Fibroblast of gingiva (primary cell): ENCODE results near the gene TREML2.
"Not testable (repeated sequence)": the region's sequence is repeated elsewhere in the genome, so short reads cannot be mapped to it uniquely, and the experiment has no call there.

Experiments used
- DNase-seq: peaks from one replicate; pipeline ENCODE4 v3.0.0-alpha.2; 2011; ENCODE audit warnings: low read depth

Gene TREML2

DNA sequence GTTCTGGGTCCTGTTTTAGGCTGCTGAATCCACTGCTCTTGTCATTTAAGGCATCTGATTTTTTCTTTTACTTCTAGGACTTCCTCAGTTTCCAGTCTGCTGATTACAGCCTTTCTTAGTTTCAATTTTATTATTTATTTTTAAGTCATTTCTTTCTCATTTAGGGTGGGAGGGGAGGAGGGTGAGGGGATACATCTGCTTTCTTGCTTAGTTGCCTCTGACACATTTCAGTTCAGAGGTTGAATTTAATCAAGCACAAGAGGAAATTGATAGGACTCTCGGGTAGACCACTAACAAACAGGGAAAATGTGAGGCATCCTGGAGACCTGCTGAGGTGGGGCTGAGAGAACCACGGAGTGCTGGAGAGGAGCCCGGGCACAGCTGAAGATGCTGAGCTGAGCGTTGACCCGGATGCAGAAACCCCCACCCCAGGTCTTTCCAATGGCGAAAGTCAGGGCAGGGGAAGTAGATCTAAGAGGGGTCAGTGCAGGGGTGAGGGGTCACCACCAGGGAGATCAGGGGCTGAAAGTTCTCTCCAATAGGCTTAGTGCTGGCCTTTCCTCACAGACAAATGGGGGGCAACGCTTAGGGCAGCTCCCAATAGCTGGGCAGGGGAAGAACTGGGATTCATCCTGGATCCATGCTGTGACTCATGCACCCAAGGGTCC lies 7.6 kb upstream of the TREML2 start:
- no peak for DNase-seq

DNA sequence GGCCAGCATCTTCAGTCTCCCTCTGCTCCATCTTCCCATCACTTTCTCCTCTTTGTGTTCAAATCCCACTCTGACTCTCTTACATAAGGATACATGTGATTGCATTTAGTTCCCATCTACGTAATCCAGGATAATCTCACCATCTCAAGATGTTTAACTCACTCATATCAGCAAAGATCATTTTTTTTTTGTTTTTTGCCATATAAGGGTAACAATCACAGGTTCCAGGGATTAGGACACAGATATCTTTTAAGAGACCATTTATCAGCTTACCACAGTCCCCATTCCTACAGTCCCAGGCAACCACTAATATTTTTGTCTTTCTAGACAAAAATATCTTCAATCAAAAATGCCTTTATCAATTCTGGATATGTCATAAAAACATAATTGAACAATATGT lies 3.2 kb upstream of the TREML2 start:
- DNase-seq, result no peak

DNA sequence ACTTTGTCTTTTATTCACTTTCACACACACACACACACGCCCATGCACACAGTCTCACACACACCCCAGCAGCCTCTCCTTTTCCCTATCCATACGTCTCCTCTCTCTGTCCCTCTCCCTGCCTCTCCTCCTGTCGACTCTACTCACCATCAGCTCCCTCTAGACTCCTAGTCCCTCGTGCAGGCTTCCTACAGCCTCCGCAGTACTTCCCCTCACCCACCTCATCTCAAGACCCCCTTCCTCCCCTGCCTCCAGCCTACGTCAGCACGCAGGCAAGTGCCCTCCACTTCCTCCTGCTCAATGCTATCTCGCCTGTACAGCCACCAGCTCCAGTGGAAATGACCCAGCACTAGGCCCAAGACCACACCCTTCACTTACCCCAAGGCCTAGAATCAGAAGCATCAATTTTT lies 820 bp upstream of the TREML2 start:
- DNase-seq, result no peak

DNA sequence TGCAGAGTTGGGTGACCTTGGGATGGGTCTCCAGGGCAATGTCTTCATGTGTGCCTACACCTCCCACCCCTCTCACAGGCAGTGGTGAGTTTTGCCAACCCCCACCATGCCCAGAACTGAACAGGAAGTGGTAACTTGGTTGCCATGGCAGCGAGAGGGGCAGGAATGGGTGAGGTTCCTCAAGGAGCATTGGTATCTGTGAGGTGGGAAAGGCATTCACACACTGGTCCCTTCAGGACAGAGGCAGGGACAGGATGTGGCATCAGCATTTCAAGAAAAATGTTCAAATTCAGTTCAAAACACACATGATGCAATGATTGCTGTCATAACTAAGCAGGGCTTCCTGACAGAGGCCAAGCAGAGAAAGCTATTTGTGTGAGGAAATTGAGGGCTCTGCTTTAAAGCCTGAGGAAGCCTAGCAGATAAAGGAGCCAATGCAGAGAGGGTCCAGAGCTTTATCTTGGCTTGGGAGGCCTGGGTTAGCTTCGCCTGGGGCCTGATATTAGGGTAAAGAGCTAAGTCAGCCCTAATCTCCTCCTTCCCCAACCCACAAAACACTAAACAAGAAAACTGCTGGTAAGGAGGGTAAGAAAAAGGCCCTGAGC lies 551 bp downstream of the TREML2 start:
- DNase-seq, result no peak

DNA sequence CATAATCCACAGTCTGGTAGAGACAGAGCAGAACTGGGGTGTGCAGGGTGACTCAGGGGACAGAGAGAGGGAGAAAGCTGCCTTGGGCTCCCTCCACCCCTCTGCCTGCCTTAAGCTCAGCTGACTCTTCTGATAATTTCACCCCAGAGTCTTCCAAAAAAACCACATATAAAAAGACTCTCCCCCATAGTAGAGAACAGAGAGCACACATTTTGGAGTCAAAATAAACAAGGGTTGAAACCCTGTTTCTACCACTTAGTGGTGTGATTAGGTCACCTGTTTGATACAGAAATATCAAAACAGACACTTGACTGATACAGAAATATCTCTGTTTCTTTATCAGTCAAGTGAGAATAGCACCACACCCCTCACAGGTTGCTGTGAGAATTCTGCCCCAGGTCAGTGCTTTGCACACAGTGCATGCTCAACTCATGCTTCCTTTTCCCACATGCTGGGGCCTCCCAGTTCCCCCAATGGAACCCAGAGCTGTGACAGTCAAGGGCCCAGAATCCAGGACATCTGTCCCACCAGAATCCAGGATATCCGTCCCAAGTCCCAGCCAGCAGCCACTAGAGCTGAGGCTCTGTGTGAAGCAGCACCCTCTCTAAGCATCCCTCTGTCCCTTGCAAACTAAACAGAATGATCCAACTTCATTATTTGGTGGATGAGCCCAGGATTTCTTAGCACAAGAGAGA lies 1.2 kb downstream of the TREML2 start:
- no peak for DNase-seq

DNA sequence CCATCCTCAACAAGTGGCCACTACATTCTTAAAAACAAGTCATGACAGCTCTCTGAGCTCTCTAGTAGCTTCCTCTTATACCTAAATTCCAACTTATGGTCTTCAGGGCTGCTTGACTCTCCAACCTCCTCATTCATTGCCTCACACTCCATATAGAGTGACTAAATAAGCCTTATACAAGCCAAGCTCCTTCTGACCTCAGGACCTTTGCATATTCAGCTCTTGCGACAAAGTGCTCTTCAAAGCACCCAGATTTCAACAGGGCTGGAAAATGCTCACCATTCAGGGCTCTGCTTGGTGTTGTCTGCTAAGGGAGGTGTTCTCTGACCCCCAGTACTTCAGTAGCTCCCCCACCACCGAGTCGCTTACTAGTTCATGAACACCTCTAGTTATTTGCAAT lies 3.7 kb downstream of the TREML2 start:
- no peak for DNase-seq

DNA sequence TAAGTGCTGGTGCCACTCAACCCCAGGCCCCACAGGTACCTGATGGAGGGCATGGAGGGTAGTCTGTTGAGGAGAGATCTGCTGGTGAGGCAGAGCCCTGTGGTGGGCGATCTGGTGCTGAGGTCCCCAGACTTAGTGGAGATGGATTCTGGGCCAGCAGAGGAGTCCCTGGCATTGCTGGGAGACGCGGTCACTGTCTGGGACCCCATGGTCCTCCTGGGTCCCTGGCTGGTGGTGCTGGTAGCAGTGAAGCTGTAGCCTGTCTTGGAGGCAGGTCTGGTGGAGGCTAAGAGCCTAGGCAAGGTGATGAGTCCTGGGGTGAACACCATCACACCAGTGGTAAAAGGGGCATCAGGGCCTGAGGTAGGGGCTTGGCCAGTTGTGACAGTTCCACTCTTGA lies 6.6 kb downstream of the TREML2 start:
- DNase-seq, result no peak

DNA sequence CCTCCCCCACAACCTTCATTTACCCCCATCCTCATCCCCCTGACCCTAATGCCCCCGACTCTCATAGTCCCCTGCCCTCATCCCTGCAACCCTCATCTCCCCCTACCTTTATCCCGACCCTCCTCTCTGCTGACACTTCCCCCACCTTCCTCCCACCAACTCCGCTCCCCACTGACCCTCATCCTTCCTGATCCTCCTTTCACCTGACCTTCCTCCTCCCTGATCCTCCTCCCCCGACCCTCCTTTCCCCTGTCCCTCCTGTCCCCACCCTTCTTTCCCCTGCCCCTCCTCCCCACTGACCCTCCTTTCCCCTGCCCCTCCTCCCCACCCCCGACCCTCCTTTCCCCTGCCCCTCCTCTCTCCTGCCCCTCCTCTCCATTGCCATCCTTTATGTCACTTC lies 7.1 kb downstream of the TREML2 start:
- no peak for DNase-seq

DNA sequence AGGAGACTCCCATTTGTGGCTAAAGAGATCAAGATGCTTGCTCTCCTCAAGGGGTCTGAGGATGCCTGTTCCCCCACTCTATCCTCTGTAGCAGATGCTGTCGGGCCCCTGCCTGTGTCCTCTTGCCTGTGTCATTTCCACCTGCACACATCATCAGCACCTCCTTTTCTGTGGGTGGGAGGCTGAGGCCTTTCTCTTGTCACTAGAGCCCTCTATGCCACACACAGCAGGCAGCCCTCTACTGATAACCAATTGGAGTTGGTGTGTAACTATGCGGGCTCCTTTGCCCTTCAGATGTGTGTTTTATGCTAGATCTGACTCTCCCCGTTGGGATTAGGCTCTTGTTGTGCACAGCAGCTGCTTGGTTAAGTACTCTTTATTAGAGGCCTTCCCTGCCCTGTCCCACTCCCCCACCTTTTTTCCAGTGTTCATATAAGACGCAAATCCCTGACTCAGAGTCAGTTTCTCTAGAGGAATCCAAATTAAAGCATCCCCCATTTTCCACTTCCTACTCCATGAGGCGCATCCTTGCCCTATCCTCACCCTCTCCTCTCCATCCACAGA lies 7.7 kb downstream of the TREML2 start:
- no peak for DNase-seq

DNA sequence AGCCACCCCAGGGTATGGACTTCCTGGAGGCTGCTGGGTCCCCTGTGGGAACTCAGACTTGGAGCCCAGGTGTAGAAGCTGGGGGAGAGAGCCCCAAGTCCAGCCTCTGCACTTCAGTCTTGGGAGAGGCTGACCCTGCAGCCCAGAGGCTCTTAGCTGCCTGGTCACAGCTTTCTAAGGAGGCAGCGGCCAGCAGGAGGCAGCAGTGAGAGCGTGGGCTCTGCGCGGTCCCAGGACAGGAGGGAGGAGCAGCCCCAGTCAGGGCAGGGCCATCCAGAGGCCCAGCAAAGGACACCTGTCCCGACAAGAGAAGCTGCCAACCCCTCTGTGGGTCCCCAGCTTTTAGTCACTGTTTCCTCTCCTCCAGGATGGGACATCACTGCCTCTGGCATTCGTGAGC lies 9.4 kb downstream of the TREML2 start:
- DNase-seq, result no peak

DNA sequence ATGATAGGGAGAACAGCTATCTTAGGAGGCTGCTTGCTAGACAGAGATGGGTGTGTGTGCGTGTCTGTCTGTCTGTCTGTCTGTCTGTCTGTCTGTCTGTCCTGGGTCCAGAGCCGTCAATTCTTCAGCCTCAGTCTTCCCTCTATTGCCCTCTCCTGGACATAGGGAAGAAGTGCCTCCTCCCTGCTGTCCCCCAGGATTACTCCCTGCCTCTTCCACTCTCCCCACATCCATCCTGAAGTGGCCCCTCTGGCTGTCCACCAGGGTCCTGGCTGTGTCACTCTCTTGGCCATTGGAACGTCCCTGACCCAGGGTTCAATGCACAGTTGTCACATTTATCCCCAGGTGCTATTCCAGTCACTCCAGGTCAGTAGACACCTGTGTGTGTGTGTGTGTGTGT lies 10.2 kb downstream of the TREML2 start:
- no peak for DNase-seq

DNA sequence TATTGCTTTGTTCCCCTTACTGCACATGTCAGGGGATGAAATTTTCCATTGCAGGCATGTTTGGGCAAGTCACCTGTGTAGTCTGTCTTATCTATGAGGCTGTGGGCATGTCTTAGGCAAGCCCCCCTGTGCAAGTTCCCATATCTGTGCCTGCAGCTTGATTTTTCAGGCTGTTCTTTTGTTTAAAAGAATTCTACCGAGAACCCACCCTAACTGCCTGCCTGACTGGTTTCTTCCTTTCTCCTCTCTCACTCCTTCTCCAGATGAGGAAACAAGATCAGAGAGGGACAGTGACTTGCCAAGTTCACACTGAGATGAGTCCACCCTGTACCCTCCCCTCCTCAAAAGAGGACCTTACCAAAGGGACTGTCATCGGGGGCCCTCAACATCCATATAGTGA lies 11.0 kb downstream of the TREML2 start:
- DNase-seq, result no peak

DNA sequence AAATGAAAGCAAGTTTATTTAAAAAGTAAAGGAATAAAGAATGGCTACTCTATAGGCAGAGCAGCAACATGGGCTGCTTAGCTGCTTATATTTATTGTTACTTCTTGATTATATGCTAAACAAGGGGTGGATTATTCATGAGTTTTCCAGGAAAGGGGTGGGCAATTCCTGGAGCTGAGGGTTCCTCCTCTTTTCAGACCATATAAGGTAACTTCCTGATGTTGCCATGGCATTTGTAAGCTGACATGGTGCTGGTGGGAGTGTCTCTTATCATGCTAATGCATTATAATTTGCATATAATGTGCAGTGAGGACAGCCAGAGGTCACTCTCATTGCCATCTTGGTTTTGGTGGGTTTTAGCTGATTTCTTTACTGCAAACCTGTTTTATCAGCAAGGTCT lies 11.9 kb downstream of the TREML2 start:
- not testable (repeated sequence) for DNase-seq

DNA sequence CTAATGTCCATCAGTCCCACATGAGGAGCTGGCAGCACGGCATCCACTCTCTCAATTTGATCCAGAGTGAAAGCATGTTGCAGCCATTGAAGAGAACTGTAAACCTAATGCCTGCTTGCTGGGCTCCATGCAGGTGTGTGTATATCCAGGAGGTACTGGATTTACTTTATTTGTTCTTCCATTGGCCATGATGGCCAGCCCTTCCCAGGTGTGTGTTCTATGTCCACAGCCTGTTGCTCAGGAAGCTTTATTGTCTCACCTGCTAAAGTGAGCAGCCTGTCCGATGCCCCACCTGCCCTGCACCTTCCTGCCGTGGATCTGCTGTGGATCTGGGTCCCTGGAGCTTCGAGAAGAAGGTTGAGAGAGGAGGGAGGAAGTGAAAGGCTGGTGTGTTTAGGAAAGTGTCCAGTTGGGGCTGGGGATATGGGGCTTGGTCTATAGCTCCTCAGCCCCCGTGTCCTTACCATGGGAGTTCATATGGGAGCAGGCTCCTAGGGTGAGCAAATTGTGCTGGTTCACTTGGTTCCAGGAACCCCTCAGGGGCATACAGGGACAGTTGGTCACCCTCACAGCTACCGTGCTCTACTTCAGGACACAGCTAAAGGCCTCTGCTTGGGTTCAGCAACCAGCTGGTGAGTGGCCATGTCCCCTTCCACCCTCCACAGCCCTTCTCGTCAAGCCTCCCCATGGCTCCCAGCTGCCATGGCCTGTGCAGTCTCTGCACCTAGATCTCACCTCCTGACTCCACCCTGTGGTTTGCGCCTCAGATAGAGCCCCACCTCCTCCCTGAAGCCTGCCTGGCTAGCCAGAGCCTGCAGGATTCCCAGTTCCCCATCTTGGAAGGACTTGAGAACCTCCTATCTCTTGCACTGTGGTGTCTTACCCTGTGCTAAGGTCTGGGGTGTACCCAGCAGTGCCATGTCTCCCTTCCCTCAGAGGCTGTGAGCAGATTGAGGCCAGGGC lies 12.7 kb downstream of the TREML2 start:
- no peak for DNase-seq

DNA sequence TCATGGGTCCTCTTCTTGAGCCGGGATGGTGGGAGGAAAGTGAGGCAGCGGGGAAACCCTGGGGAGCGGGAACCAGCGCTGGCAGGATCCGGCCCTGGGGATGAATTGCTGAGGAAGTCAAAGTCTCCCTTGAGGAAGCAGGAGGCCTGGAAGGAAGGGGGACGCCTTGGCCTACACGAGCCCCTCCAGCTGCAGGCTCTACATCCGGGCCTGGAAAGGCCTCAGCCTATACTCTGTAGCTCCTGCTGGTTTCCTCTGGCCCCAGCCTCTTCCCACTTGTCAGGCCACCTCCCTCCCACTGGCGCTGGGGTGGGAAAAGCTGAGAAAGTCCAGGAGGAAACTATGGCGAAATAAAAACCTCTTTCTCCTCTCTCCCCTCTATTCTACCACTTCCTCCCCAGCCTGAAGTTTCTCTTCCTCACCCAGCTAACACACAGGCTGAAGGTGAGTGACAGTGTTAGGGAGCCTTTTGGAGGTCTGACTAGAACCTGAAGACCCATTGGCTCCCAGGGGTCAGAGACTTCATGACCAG lies 14.9 kb downstream of the TREML2 start:
- DNase-seq, result no peak

DNA sequence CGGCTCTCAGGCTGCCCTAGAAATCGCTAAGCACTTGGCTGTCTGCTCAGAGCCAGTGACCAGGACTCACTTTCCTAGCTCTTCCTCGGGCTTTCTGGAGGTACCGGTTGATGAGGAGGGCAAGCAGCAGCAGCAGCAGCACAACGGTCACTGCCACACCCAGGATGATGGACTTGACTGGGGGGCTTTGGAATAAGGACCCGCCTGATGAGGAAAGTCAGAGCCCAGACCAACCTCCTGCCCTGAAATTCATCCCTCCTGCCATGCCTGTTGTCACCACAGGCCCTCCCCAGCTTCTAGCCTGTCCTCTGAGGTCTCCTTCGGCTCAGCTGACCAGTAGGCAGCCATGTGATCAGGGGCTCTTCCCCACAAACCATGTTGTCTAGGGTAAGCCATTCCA lies 16.2 kb downstream of the TREML2 start:
- DNase-seq, result no peak

DNA sequence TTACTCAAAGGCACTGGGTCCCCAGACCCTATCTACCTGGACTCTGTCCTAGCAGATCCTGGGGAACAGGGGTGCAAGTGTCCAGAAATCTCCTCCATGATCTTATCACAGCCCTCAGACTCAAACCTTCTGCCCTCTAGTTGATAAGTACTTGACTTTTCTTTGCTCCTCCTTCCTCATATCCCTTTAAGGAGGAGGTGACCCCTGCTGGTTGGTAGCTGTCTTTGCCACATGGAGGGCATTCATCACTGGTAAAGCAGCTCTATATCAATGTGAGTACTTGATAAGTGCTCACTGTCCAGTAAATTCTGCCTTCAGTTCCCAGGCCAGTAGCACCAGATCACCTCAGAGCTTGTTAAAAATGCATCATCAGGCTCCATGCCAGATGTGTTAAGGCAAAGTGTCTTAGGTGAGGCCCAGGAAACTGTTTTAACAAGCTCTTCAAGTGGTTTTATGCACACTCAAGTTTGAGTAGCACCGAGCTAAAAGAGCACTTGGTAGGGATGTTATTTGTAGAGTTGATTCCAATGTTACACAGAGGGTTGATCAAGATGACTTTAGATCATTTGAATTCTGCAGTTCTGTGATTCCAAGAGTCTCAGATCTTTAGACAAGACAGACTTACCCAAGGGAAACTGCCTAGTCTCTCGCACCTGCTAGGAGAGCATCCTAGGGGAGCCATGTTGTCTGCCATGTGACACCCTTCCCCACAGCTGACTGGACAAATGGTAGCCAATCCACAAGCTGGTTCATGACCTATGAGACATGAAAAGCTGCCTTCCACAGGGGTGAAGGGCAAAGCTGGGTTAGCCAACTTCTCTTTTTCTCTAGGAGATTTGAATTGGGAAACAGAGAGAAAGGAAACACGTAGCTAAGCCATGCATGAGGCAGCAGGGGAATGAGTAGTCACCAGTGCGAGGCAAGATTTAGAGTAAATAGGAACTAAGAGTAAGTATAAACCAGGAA lies 18.6 kb downstream of the TREML2 start:
- peak; percentile 55 for DNase-seq

DNA sequence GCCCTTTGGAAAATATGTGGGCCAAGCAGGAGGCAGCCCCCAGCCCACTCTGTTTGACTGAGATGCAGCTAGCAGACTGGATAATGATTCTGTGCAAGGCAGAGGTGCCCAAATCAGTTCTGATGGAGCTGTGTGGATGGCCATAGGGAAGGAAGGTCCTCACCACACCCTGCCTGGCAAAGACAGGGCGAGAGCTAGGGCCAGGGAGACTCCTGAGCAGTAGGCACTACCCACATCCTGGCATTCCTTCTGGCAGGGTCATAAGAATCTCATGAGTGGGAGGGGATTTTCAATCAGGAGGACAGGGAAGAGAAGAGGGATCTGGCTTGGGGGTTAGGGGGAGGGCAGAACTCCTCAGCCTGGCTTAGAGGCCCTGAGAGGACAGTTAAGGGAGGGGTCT lies 19.4 kb downstream of the TREML2 start:
- no peak for DNase-seq

DNA sequence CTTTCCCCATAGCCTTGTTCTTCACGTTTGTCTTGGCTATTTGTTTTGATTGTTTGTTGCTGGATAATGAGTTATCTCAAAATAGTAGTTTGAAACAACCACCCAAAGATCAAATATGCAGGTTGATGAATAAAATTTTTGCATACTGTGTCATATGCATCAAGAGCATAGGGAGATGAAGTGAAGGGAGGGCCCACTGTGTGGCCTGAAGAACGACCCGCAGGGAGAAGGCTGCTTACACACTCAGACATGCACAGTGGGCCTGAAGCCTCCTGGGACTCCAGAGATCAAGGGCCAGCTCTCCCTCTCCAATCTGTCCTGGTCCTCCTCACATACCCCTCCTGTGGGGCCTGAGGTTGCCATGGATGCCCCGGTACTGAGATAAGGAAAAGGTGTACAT lies 21.8 kb downstream of the TREML2 start:
- DNase-seq, result no peak

DNA sequence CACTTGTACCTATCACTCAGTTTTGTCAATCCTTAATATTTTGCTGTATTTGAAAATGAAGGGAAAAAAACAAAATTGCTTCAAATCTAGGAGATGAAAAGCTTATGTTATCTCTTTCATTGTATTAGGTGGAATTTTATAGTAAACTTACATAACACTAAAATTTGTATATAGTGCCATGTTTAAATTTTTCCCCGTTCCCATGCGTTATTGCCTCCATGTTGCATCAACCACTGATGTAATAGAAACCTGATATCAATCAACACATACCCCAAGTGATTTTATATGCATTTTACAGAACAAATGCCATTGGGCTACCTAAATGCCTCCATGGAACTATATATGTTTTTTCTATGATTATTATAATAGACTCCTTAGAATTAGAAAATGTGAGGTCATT lies 23.3 kb downstream of the TREML2 start:
- no peak for DNase-seq

DNA sequence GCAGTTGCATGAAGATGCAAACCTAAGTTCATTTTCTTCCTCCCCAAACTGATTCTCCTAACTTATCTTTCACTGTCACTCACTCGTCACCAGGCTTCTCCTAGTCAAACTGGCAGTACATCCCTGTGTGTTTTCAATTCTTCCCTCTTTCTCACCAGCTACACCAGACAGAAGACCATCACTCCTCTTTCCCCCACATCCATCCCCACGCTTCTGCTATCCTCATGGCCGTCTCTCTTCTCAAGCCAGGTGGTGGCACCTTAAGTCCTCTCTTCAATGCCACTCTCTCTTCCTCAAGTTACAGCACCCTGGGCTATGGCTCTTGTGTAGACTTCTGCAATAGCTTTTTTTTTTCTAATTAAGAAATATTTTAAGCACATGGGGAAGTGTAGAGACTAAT lies 23.7 kb downstream of the TREML2 start:
- DNase-seq, result no peak
